Testis (tissue), 2 donors: ENCODE results near the gene TOX2.

Source experiments
- CTCF ChIP-seq, 3 experiments: fragments of 450-650 bp in 2 of 3; fragments of 200-600 bp in 1 of 3; sonication (generic) in 1 of 3; IDR thresholded peaks; one replicate each; pipeline ENCODE4 v1.5.1; 2016 to 2019; ENCODE audit warnings: antibody characterized with exemption in 3 of 3, mild to moderate bottlenecking in 2 of 3, moderate library complexity in 1 of 3
- POLR2A ChIP-seq: fragments of 450-650 bp; IDR thresholded peaks from one replicate; pipeline ENCODE4 v1.6.1; 2017; ENCODE audit warnings: antibody characterized with exemption, mild to moderate bottlenecking, moderate library complexity

GRCh38 chr20:44089987-44090674 lies 175.5 kb downstream of the TOX2 start:
- TF ChIP-seq CTCF (IDR thresholded peaks at IDR 0.05) (no peak), POLR2A (no peak)
